Skin epidermis (tissue), 12 donors: ENCODE results near the gene FILIP1.

ENCODE experiments used
- H3K27ac ChIP-seq, 21 experiments: fragments of 200-600 bp; sonication (generic) in 11 of 21; one replicate each; pipeline ENCODE4 v1.5.0; 2020; ENCODE audit warnings: mild to moderate bottlenecking in 3 of 21, inconsistent platforms in 2 of 21, moderate library complexity in 2 of 21
- H3K4me3 ChIP-seq, 7 experiments: fragments of 200-600 bp; sonication (generic) in 2 of 7; one replicate each; pipeline ENCODE4 v1.5.0; 2020; ENCODE audit warnings: inconsistent platforms in 2 of 7, mild to moderate bottlenecking in 2 of 7, moderate library complexity in 1 of 7

Gene FILIP1

DNA sequence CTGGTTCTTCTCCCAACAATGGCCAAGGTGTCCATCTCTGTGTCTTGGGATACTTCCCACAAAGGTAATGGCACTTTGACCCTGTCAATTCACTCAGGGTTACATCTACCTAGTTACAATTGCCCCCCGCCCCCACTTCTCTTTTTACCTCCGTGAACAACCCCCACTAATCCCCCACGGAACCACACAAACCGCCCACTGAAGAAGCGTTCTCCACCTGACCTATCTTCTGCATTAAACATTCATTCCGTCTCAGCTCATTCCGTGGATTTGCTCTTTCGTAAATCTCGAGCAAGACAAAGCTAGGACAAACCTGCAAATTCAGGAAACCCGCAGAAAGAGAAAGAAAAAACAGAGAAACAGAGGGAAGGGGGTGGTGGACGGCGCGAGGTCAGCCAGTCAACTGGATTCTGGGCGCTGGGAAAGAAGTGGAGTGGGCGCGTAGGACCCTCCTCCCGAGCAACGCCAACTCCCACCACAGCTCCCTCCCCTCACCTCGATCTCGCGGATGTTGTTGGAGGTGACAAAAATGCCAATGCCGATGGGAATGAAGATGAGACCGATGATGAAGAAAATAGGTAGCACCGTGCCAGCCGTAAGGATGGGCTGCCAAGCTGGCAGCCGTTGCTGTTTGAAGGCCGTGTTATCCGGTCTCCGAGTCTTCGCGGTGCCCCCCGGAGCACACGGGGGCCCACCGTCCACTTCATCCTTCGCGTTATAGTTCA is 209.5 kb downstream of the FILIP1 start:
- H3K27ac ChIP-seq: peak overlapping the region; percentile 20 to 96 (median 91)
- H3K4me3 ChIP-seq: peak overlapping the region; percentile 54 to 90 (median 82)

DNA sequence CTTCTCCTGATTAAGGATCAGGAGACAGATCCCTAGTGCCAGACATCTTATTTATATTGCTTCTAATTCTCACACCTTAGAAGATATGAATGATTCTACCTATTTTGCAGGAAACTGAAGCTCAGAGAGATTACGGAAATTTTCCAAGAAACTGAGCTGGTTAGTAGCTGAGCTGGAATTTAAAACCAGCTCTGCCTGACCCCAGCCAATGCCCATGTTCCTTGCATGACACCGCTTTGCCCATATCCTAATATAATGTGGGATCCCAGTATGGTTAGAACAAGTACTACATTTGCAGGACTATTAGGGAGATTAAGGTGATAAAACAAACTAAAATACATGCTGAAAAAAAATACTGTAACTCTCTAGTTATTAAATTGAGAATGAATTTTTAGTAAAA is 210.9 kb downstream of the FILIP1 start:
- H3K27ac ChIP-seq: peak overlapping the region in 2 of 21 experiments; percentile 2 to 95
- peak overlapping the region in 4 of 7 experiments; percentile 54 to 89 (median 83) for H3K4me3 ChIP-seq

- Histone ChIP-seq H3K27ac (peak overlapping the region in 1 of 21 experiments; percentile 4), H3K4me3 (no peak overlapping the region)
Observed at GRCh38 chr6:75281653-75282052, 211.9 kb downstream of the FILIP1 start.

DNA sequence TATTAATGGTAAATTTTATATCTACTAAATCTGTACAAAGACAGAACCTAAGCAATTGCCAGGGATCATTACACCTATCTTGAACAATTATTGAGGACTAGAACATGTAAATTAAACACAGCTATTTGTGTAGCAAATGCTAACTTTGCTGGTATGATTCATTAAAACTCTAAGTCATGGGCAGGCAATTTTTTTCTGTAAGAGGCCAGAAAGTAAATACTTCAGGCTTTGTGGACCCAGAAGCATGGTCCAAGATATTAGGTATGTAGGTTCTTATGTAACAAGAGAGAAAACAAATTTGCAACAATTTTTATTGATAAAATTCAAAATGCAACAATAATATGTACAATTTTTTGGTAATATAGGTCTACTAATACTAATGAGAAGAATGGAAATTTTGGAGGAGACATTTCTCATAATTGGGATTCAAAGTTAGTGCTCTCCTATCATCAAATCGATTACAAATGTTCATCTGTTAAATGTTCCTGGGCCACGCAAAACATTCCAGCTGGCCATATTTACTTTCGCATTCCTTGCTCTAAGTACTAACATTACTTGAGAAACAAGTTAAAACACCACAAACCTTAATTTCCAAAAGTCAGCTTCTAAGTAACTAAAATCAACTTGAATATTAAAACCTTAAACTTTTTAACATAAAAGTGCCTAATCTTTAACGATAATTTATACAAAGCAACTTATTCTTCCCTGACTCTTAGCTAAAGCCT is 213.3 kb downstream of the FILIP1 start:
- Histone ChIP-seq H3K27ac (no peak overlapping the region), H3K4me3 (no peak overlapping the region)

GRCh38 chr6:75279418-75279817 is 214.2 kb downstream of the FILIP1 start:
- H3K27ac ChIP-seq: no peak overlapping the region
- no peak overlapping the region for H3K4me3 ChIP-seq

DNA sequence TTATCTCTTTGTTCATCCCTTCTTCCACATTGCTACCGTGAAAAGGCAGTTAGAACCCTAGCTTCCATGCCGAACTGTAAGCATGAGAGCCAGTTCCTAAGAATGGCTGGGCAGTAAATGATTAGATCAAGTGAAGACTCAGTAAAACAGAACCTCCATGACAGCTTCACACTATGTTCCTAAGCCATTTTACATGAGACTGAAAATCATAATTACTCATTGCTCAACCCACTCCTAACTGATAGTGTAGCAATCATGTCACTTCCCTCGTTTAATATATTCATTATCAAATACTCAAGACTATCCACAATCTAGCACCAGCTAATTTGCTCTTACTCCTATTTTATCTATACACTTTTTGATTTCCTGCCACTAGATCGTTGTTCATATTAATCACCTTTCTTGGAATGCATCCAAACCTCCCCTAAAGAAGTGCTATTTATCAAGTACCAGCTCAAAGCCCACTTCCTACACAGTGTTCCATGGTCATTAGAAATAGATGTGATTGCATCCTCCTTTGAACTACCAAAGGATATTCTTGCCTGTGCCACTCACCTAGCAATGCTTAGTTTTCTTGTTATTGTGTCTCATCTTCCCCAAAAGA is 215.0 kb downstream of the FILIP1 start:
- H3K4me3 ChIP-seq: no peak overlapping the region
- no peak overlapping the region for H3K27ac ChIP-seq

GRCh38 chr6:75275067-75275466 is 218.5 kb downstream of the FILIP1 start:
- Histone ChIP-seq H3K4me3 (no peak overlapping the region), H3K27ac (no peak overlapping the region)

GRCh38 chr6:75273009-75273408 is 220.6 kb downstream of the FILIP1 start:
- peak overlapping the region in 8 of 21 experiments; percentile 16 to 66 (median 52) for H3K27ac ChIP-seq
- no peak overlapping the region for H3K4me3 ChIP-seq

DNA sequence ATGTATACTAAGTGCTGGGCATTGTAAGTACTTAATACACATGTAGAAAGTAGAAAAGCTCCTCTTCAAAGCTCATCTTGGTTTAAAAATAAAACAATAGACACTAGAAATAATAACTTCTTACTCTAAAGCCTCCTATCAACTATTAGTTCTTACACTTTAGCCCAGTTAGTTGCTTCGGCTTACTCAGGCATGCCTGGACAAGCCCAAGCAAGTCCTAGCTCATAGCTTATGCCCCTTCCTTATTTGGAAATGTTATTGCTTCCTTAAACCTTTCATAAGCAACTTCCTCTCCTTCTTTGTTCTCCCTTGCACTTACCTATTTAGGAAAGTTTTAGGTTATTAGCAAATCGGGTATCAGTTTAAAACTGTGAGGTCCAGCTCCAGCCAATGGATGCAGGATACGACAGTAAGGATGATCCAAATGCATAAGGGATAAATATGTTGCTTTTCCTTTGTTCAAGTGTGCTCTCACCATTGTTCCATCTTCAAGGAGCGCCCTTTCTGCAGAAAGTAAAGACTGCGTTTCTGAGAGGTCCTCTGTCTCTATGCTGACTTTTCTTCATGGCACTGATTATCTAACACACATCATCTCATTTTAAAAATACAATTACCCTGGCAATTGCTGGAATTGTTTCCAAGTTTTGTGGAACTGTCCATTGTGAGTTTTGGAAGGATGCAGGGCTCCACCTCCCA is 221.3 kb downstream of the FILIP1 start:
- H3K27ac ChIP-seq: peak overlapping the region in 11 of 21 experiments; percentile 8 to 77 (median 50)
- no peak overlapping the region for H3K4me3 ChIP-seq

DNA sequence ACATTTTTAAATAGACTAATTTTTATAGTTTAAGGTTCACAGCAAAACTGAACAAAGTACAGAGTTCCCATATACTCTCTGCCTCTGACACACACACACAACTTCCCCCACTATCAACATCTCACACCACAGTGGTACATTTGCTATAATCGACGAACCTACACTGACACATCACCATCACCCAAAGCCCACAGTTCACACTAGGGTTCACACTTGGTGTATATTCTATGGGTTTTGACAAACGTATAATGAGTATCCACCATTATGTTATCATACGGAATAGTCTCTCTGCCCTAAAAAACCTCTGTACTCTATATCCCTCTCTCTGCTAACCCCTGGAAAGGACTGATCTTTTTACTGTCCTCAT is 224.6 kb downstream of the FILIP1 start:
- peak overlapping the region in 1 of 21 experiments; percentile 41 for H3K27ac ChIP-seq
- H3K4me3 ChIP-seq: no peak overlapping the region

DNA sequence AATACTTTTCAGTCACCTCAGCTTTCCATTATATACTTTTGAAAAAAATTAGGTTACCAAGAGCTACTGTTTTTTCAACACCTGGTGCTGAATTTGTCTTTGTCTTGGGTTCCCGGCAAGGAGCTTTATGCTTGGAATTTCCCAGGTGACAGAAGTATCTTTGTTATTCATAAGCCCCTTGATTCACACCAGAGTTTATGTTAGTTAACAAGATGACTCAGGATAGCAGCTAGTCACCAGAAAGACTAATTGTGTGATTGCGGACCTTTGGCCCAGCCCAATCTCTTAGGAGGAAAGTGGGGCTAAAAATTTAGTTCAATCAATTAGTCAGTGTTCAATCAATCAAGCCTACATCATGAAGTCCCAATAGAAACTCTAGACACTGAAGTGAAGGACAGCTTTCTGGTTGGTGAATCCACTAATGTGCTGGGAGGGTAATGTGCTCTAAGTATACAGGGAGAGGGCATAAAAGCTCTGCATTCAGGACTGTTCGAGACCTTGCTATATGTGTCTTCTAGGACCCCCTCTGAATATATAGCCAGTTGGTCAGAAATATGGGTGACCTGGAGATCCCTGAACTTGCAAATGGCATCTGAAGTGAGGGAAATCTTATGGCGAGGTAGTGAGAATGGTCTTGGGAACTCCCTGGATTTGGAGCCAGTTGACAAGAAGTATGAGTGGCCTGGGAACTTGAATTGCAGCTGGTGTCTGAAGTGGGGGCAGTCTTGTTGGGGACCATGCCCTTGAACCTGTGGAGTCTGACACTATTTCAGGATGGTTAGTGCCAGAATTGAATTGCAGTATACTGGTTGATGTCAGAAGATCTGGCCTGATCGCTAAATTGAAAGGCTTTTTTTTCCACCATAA is 225.2 kb downstream of the FILIP1 start:
- Histone ChIP-seq H3K4me3 (no peak overlapping the region), H3K27ac (peak overlapping the region in 3 of 21 experiments; percentile 0 to 51 (median 41))

- no peak overlapping the region for H3K4me3 ChIP-seq
- peak overlapping the region in 1 of 21 experiments; percentile 41 for H3K27ac ChIP-seq
Observed at GRCh38 chr6:75267461-75267860, 226.1 kb downstream of the FILIP1 start.

DNA sequence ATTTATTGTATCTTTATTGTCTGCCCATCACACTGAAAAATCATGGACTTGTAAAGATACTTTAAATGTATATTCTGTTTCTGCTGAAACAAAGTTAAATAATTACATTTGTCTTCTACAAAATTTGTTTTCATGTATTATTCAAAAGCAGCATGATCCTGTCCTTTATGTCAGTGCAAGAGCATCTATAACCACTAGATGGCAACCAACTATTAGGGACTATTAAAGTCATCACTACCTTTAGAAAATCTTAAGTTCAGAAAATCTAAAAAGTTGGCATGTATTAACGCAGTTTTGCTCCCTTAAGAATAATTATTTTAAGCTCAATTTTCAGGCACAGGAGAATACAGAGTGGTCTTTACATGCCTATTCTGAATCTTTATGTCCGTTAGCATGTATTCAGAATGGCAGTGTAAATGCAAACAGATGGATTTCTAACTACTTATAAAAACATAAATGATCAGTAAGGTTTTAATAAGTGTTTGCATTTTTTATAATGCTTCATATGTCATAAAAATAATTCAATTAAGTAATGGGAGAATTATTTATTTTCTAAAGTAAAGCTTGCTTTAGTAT is 226.8 kb downstream of the FILIP1 start:
- H3K4me3 ChIP-seq: no peak overlapping the region
- no peak overlapping the region for H3K27ac ChIP-seq

DNA sequence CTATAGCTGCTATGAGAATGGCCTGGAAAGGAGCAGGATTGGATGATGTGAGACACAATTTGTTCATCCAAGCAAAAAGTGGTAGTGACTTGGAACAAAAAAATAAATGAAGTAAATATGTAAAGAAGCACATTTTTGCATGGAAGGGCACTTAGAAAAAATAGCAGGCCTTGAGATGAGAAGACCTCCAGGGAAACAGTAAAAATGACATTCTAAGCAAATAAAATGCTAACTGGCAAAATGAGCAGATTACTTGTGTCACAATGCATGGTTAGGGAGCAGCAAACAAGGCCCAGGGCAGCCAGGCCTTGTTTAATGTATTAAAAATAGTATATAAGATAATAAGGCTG is 230.2 kb downstream of the FILIP1 start:
- Histone ChIP-seq H3K27ac (no peak overlapping the region), H3K4me3 (no peak overlapping the region)

- Histone ChIP-seq H3K4me3 (no peak overlapping the region), H3K27ac (no peak overlapping the region)
Observed at GRCh38 chr6:75262716-75263400, 230.7 kb downstream of the FILIP1 start.

GRCh38 chr6:75261299-75261698 is 232.3 kb downstream of the FILIP1 start:
- no peak overlapping the region for H3K4me3 ChIP-seq
- H3K27ac ChIP-seq: no peak overlapping the region

- H3K4me3 ChIP-seq: no peak overlapping the region
- H3K27ac ChIP-seq: no peak overlapping the region
Observed at GRCh38 chr6:75257343-75258087, 236.1 kb downstream of the FILIP1 start.

- Histone ChIP-seq H3K4me3 (no peak overlapping the region), H3K27ac (no peak overlapping the region)
Observed at GRCh38 chr6:75250552-75250951, 243.0 kb downstream of the FILIP1 start.
